KBM-7 (cell line): ENCODE measurements around the gene RUNX1.

Experiments
- DNase-seq: peaks from one replicate; pipeline ENCODE4 v3.0.0-alpha.2; 2015
- in situ Hi-C: fragments of 300-500 bp; cut with MboI; formaldehyde crosslinking; loops from 2 replicates; pipeline ENCODE4 v1.14.3; 2020; ENCODE audit warnings: low sequenced_read_pairs, low pct_unique_long_range_greater_than_20kb, mixed read lengths

Gene RUNX1

DNA sequence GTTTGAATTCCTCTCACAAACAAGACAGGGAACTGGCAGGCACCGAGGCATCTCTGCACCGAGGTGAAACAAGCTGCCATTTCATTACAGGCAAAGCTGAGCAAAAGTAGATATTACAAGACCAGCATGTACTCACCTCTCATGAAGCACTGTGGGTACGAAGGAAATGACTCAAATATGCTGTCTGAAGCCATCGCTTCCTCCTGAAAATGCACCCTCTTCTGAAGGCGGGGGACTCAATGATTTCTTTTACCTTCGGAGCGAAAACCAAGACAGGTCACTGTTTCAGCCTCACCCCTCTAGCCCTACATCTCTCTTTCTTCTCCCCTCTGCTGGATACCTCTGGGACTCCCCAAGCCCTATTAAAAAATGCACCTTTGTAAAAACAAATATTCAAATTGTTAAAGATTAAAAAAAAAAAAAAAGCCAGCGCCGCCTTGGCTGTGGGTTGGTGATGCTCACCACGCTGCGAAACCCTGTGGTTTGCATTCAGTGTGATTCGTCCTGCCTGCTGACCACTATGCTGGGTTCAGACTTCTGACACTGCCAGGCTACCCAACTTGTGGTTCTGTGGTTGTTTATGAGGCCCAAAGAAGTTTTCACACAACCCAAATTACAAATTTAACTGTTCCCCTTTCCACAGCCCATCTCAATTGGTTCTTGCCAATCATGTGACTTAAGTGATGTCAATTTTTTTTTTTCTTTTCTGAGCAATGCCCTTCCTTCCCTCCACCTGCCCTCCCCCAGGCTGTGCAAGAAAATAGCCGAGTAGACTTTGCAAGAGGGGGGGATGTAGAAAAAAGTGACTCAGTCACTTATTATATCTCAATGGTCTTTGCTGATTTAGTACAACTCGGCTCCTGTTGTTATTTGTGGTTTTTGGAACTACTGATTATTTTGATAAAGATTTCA, at the start of gene RUNX1:
TSS of gene RUNX1 (minus strand) at position 597 of the 912 bp plus-strand sequence.
- DNase-seq: peak; percentile 99

DNA sequence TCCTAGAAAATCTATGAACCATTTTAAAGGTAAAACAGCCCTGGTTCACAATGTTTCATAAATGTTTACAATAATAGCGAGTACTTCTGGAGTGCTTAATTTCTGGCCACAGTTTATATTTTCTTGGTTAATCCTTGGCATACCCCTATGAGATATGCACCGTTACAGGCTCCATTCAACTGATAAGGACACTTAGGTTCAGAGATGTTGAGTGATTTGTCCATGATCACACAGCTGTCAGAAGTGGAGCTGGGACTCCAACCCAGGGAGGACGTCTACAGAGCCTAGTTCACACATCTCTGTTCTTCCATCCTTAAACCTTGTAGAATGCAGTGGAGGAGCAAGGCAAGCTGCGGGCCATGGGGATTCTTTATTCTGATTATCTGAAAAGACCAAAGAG, 48.4 kb upstream of the RUNX1 start:
- in situ Hi-C loops: no loop called here
- DNase-seq: no peak

More for the DNA sequence above, at the start of gene RUNX1:
- in situ Hi-C loops: no loop called here

GRCh38 chr21:35096959-35097358, 47.9 kb upstream of the RUNX1 start:
- in situ Hi-C loops: no loop called here
- DNase-seq: no peak

DNA sequence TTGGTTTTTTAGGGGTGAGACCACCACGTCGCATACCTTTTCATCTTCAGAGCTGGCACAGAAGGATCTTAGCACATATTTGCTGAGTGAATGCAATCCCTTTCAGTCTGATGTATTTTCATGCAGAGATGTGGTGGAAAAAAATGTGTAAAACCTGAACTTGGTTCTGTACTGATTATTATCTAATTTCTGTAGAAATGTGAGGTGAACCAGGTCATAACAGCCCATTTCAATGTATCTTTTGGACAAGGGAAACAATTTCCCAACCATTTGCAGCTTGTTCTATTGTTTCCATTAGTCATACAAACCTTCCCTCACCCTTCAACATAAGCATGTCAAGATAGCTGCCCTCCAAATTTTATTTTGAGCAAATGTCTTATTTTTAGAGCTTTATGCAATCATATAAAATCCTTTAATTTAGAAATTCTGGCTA, 46.8 kb upstream of the RUNX1 start:
- no peak for DNase-seq
- in situ Hi-C loops: no loop called here

DNA sequence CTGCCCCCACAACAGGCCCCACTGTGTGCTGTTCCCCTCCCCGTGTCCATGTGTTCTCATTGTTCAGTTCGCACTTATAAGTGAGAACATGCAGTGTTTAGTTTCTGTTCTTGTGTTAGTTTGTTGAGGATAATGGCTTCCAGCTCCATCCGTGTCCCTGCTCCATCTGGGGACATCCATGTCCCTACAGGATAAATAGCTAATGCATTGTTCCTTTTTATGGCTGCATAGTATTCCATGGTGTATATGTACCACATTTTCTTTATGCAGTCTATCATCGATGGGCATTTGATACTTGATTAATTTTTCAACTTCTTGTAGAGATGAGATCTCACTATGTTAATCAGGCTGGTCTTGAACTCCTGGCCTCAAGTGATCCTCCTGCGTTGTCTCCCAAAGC, 44.4 kb upstream of the RUNX1 start:
- in situ Hi-C loops: no loop called here
- no peak for DNase-seq

DNA sequence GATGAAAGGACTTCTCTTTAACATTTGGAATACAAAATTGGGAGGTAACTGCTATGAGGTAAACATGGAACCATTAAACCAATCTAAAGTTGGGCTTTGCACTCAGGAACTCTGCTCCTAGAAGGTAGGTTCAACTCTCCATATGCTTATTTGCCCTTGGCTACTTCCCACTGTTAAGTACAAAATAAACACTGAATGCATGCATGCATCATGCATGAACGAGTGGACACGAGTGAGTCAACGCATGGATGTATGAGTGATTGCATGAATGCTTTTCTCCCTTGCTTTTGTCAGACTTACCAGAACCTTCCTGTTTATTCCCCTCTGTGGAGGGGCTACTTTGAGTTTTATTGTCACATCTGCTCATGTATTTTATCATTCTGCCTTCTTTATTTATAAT, 42.4 kb upstream of the RUNX1 start:
- in situ Hi-C loops: no loop called here
- no peak for DNase-seq

GRCh38 chr21:35090403-35090802, 41.3 kb upstream of the RUNX1 start:
- in situ Hi-C loops: no loop called here
- DNase-seq: no peak

GRCh38 chr21:35088319-35088771, 39.2 kb upstream of the RUNX1 start:
- in situ Hi-C loops: no loop called here
- no peak for DNase-seq

GRCh38 chr21:35086357-35086756, 37.3 kb upstream of the RUNX1 start:
- in situ Hi-C loops: no loop called here
- no peak for DNase-seq

- in situ Hi-C loops: no loop called here
- no peak for DNase-seq
Observed at GRCh38 chr21:35084869-35085268, 35.8 kb upstream of the RUNX1 start.

DNA sequence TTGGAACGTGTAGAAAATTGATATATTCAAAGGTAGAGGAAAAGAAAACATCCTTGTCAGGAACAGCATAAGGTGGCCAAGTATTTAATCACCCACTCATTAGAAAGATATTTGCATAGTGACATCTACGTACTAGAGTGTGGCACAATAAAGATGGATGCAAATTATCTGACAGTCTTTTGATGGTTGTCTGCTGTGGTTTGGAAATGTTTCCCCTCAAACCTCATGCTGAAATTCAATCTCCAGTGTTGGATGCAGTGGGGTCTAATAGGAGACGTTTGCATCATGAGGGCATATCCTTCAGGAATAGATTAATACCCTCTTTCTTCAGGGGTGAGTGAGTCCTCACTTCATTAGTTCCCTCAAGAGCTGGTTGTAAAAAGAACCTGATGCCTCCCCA, 34.1 kb upstream of the RUNX1 start:
- no peak for DNase-seq
- in situ Hi-C loops: no loop called here

DNA sequence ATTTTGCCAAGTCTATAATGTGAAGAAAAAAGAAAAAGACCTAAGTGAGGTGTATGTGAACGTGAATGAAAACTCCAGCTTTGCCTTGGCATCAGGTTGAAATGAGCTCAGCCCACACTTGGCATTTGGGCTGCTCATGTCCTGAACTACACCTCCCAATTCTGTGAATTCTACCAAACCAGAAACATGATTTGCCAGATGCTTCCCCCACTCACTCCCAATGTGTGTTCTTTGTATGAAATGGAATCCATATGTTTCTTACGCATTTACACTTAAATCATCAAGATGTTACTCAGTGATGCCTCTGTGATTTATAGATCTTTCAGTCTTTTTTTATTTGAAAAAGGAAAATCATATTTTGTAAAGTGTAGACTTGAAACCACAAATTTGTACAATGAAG, 32.8 kb upstream of the RUNX1 start:
- in situ Hi-C loops: no loop called here
- DNase-seq: no peak

GRCh38 chr21:35079181-35079580, 30.1 kb upstream of the RUNX1 start:
- DNase-seq: no peak
- in situ Hi-C loops: no loop called here

- no peak for DNase-seq
- in situ Hi-C loops: no loop called here
Observed at GRCh38 chr21:35077975-35078374, 28.9 kb upstream of the RUNX1 start.

GRCh38 chr21:35077466-35077865, 28.4 kb upstream of the RUNX1 start:
- no peak for DNase-seq
- in situ Hi-C loops: no loop called here

DNA sequence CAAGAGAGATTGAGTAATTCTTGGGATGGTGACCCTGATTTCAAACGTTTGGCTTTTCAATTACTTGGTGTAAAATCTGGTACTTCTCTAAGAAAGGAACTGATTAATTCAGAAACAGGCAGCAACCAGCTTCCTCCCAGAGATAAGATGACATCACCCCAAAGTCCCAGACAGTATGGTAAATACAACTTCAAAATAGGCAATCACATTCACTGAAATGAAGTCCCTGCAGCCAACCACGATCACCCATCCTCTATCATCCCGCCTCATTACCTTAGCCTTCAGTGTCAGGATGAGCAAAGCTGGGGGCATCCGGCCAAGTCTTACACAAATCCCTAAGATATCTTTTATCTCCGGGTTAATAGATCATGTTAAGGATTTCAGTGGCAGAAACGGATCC, 26.4 kb upstream of the RUNX1 start:
- DNase-seq: peak; percentile 8
- in situ Hi-C loops: no loop called here

DNA sequence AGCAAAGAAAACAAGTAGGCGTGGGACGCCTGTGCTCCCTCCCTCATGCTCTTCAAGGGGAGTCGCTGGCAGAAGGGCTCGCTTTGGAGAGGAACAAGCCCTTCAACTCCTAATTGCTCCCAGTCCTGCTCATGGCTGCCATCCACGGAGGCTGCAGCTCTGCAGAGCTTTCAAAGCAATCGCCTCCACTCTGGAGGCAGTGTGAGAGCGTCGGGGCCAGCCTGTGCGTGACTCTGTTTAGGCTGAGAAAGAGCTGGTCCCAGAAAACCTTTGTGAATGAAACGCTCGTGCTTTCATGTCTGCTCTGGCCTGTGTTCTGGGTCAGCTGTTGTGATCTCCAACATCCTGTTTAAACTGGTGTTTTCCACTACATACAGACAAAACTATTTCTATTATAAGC, 23.9 kb upstream of the RUNX1 start:
- no peak for DNase-seq
- in situ Hi-C loops: no loop called here

DNA sequence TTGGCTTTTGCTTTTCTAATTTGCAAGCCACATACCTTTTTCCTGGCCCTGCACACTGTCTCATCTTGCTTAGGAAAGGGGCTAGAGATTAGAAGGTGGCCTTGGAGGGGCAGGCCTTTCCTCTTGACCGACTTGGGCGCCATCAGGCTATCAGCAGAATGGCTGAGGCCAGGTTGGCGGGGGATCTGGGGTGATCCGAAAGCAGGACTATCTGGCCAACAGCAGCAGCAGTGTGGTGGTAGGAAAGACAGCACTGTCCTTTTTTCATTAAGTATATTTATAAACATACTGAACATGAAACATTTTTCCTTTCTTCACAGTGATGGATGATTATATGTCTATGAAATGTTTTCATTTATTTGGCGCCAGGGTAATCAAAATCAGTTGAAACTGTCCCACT, 23.5 kb upstream of the RUNX1 start:
- no peak for DNase-seq
- in situ Hi-C loops: no loop called here

- in situ Hi-C loops: no loop called here
- DNase-seq: no peak
Observed at GRCh38 chr21:35071347-35071746, 22.2 kb upstream of the RUNX1 start.

DNA sequence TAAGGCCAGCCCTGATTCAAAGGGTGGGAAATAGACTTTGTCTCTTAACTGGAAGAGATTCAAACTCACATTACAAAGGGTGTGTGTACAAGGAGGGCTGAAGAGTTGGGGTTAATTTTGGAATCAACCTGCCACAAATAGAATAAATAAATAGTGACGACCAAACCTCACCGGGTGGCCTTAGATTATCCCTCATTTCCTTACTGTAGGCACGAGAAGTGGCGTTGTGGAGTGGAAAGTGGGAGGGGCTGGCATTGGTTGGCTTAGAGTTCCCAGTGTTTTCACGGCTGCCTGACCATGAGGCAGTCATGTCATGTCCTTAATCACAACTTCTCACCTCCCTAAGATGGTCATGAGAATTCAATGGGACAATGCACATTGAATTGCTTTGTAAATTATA, 21.3 kb upstream of the RUNX1 start:
- in situ Hi-C loops: no loop called here
- no peak for DNase-seq

- in situ Hi-C loops: no loop called here
- DNase-seq: no peak
Observed at GRCh38 chr21:35066824-35067223, 17.7 kb upstream of the RUNX1 start.
